ENCODE measurements around the gene GALE. TPM values are rescaled to one million over a fixed set of nuclear protein-coding genes. Genes with fewer than 3 reads are reported as not detected.

The GALE gene
- total and polyA plus RNA-seq, 2 of the 4 experiments (the other 2 are of a cell fraction), result 31.7 to 39.9 TPM

GRCh38 chr1:23797478-23798448, 2.8 kb downstream of the GALE start:
- H2BK5ac ChIP-seq (ENCODE audit: low read depth, low read length, poor library complexity, severe bottlenecking), result no peak overlapping the region
- ChIA-PET POLR2A (ENCODE audit: unreplicated experiment) (no interaction called here), CTCF (no interaction called here)

More at GRCh38 chr1:23797478-23798448, 2.8 kb downstream of the GALE start:
- H3K79me1 ChIP-seq (ENCODE audit: low read depth in 1 of 2, low read length in 2 of 2), result peaks cover 17 to 46% of the 10 kb centered on the region in 2 experiments
- no TSS peak for BruUV-seq (replicated peaks)
- no peak overlapping the region for H2BK15ac ChIP-seq (ENCODE audit: low read depth, low read length)
- no peak overlapping the region for H2BK120ac ChIP-seq (ENCODE audit: low read depth, low read length)
- H3K4me3 ChIP-seq (ENCODE audit: insufficient read depth, low read depth, low read length), result no peak overlapping the region
- H3K4ac ChIP-seq (ENCODE audit: low read depth, low read length), result no peak overlapping the region
- no peak overlapping the region for H3K56ac ChIP-seq (ENCODE audit: extremely low read depth, insufficient read depth, low read length)
- H3K4me2 ChIP-seq (ENCODE audit: low read depth, low read length), result no peak overlapping the region
- H4K5ac ChIP-seq (ENCODE audit: low read depth, low read length), result no peak overlapping the region
- no peak overlapping the region for H3K18ac ChIP-seq (ENCODE audit: low read depth, low read length)
- dilution Hi-C loops (cut with HindIII; ENCODE audit: low sequenced_read_pairs, unreplicated experiment) (no loop called here), intact Hi-C loops (cut with micrococcal nuclease) (no loop called here), in situ Hi-C loops (cut with MboI; ENCODE audit: low sequenced_read_pairs) (no loop called here)
- H3K27ac ChIP-seq (ENCODE audit: insufficient read depth, low read length), result no peak overlapping the region
- no peak overlapping the region for H3K14ac ChIP-seq (replicated peaks; ENCODE audit: low read depth, low read length)
- TF ChIP-seq SMC3 (IDR thresholded peaks at IDR 0.05; ENCODE audit: low read depth, low read length), result no peak
- no peak for TF ChIP-seq NFE2L2 (IDR thresholded peaks at IDR 0.05; ENCODE audit: low read depth, low read length)
- no peak for TF ChIP-seq USF2 (IDR thresholded peaks at IDR 0.05; ENCODE audit: low read depth, low read length)
- no peak for TF ChIP-seq RAD21 (IDR thresholded peaks at IDR 0.05; ENCODE audit: low read length)
- TF ChIP-seq FOS (IDR thresholded peaks at IDR 0.05; ENCODE audit: low read depth, low read length), result no peak
- no peak for TF ChIP-seq CHD1 (IDR thresholded peaks at IDR 0.05; ENCODE audit: low read depth, low read length)
- no peak for TF ChIP-seq CTCF (conservative IDR thresholded peaks at IDR 0.05; ENCODE audit: low read depth, low read length)
- no peak for TF ChIP-seq POLR2A (IDR thresholded peaks at IDR 0.05; ENCODE audit: low read depth, low read length)
- TF ChIP-seq CEBPB (IDR thresholded peaks at IDR 0.05; ENCODE audit: low read depth, low read length), result no peak
- TF ChIP-seq BHLHE40 (IDR thresholded peaks at IDR 0.05; ENCODE audit: low read depth, low read length), result no peak
- TF ChIP-seq MAFK (IDR thresholded peaks at IDR 0.05; ENCODE audit: low read depth, low read length), result no peak
- no peak for TF ChIP-seq ELK1 (IDR thresholded peaks at IDR 0.05; ENCODE audit: borderline replicate concordance, low read depth, low read length)
- no peak overlapping the region for H3K23ac ChIP-seq (ENCODE audit: low read depth, low read length)
- H3K27me3 ChIP-seq (ENCODE audit: control insufficient read depth, insufficient read depth, low read length), result no peaks in the 10 kb centered on the region
- peaks cover 7% of the 10 kb centered on the region; the same call in 1 of the 2 replicates for H3K4me1 ChIP-seq (ENCODE audit: control insufficient read depth, insufficient read depth, low read length)
- ATAC-seq (ENCODE audit: low read depth), result no peak
- WGBS, 2 experiments (ENCODE audit: extremely low coverage in 2 of 2, insufficient read length in 1 of 2), result 100% methylated on average over 7 of the region's 20 CpGs; no CpG with 5 or more reads in 1 of the 2 experiments
- 0 out of 2 replicates have a peak, but pooled peaks cover 4% of the 10 kb centered on the region for H4K20me1 ChIP-seq (ENCODE audit: insufficient read depth, low read length)
- no peak overlapping the region for H2AFZ ChIP-seq (replicated peaks; ENCODE audit: low read length, poor library complexity)
- no peak overlapping the region for H3K9ac ChIP-seq (ENCODE audit: low read depth, low read length)
- H4K91ac ChIP-seq (ENCODE audit: insufficient read depth, low read depth, low read length), result no peak overlapping the region
- no peaks in the 10 kb centered on the region for H3K9me3 ChIP-seq (ENCODE audit: control insufficient read depth, insufficient read depth, low read length)
- no peak overlapping the region for H2AK9ac ChIP-seq (replicated peaks; ENCODE audit: low read depth, low read length, poor library complexity)
- DNase-seq, result no peak
- H2AK5ac ChIP-seq (ENCODE audit: low read depth, low read length), result no peak overlapping the region
- H4K8ac ChIP-seq (ENCODE audit: low read depth in 2 of 2, low read length in 2 of 2), result no peak overlapping the region
- peaks cover 28% of the 10 kb centered on the region for H3K36me3 ChIP-seq (ENCODE audit: control insufficient read depth, insufficient read depth, low read length)
- H2BK20ac ChIP-seq (ENCODE audit: low read depth, low read length), result no peak overlapping the region
- peaks cover 6% of the 10 kb centered on the region; the same call in 1 of the 2 replicates for H3K9me1 ChIP-seq (ENCODE audit: insufficient read depth, low read length)

Measured in IMR-90 (cell line).